Natural killer cell (primary cell): Measurements from ENCODE around the gene CHST8. TPM values are rescaled to one million over a fixed set of nuclear protein-coding genes. Genes with fewer than 3 reads are reported as not detected.

Source experiments
- ATAC-seq, 3 donors: fragments of 150-1000 bp in 2 of 3; fragments of 200-7000 bp in 1 of 3; cut with Tn5 transposase; 1 replicate in 1 of 3; 2 replicates in 2 of 3; pipeline ENCODE4 v1.10.0; 2021; ENCODE audit warnings: mild to moderate bottlenecking in 2 of 3, moderate library complexity in 2 of 3
- DNase-seq, 2 donors: peaks; one replicate each; pipeline versions ENCODE4 v3.0.0 to v3.0.0-alpha.2; 2013 to 2021; ENCODE audit warnings: mixed read lengths in 1 of 2
- H3K27ac ChIP-seq: one replicate; pipeline ENCODE4 v1.5.1; 2013; ENCODE audit warnings: mild to moderate bottlenecking, low read length
- H3K27me3 ChIP-seq: one replicate; pipeline ENCODE4 v1.6.1; 2013; ENCODE audit warnings: low read length; ENCODE audit not compliant: control insufficient read depth, insufficient read depth
- H3K36me3 ChIP-seq: one replicate; pipeline ENCODE4 v1.6.1; 2013; ENCODE audit warnings: low read length; ENCODE audit not compliant: control insufficient read depth, insufficient read depth
- H3K4me1 ChIP-seq: one replicate; pipeline ENCODE4 v1.6.1; 2013; ENCODE audit warnings: low read length; ENCODE audit not compliant: control insufficient read depth, insufficient read depth
- H3K4me3 ChIP-seq: one replicate; pipeline ENCODE4 v1.5.1; 2013; ENCODE audit warnings: low read length
- H3K9me3 ChIP-seq: one replicate; pipeline ENCODE4 v1.6.1; 2013; ENCODE audit warnings: low read length; ENCODE audit not compliant: control insufficient read depth, insufficient read depth
- H3K27ac Mint-ChIP-seq, 2 donors: one replicate each; pipeline ENCODE4 v1.8.0; 2022; ENCODE audit warnings: mild to moderate bottlenecking in 2 of 2, mixed read lengths in 2 of 2, moderate library complexity in 1 of 2
- H3K27me3 Mint-ChIP-seq, 2 donors: one replicate each; pipeline ENCODE4 v1.8.0; 2022; ENCODE audit warnings: low read depth in 2 of 2, mixed read lengths in 2 of 2
- H3K36me3 Mint-ChIP-seq: one replicate; pipeline ENCODE4 v1.8.0; 2022; ENCODE audit warnings: mixed read lengths
- H3K4me1 Mint-ChIP-seq, 2 donors: one replicate each; pipeline ENCODE4 v1.8.0; 2022; ENCODE audit warnings: mixed read lengths in 2 of 2
- H3K4me3 Mint-ChIP-seq: one replicate; pipeline ENCODE4 v1.8.0; 2022; ENCODE audit warnings: mild to moderate bottlenecking, moderate library complexity, mixed read lengths
- H3K9me3 Mint-ChIP-seq, 2 donors: one replicate each; pipeline ENCODE4 v1.8.0; 2022; ENCODE audit warnings: mixed read lengths in 2 of 2
- CTCF ChIP-seq: fragments of 200-600 bp; IDR thresholded peaks from one replicate; pipeline ENCODE4 v1.8.0; 2022; ENCODE audit warnings: antibody characterized with exemption
- WGBS: methylation state at CpG from one replicate; pipeline ENCODE4 v1.1.7; 2013; ENCODE audit warnings: missing lambda C conversion rate; ENCODE audit not compliant: insufficient coverage; 5-methylcytosine and 5-hydroxymethylcytosine counted together
- intact Hi-C: fragments of 100-400 bp; cut with micrococcal nuclease; formaldehyde crosslinking; loops from one replicate; pipeline ENCODE4 v1.14.2; 2022
- total RNA-seq, 4 donors: library from RNA; stranded (reverse); fragments of 120-200 nt in 1 of 4; gene quantifications; one replicate each; pipeline versions ENCODE4 v1.2.3 to v1.2.4, GENCODE V29; 2013 to 2022

Gene CHST8
- total RNA-seq, 3 donors from 2014 or later (not counting 1 experiment from before 2014, with no cell fraction given): not detected

- ATAC-seq (no peak), DNase-seq (no peak)
- no peak overlapping the region for H3K27ac ChIP-seq
- no peak overlapping the region for H3K4me3 ChIP-seq
- H3K4me1 Mint-ChIP-seq: no peaks in the 10 kb centered on the region
- H3K36me3 Mint-ChIP-seq: no peaks in the 10 kb centered on the region
- no peaks in the 10 kb centered on the region for H3K9me3 ChIP-seq
- no peaks in the 10 kb centered on the region for H3K9me3 Mint-ChIP-seq
- H3K27me3 Mint-ChIP-seq: peaks cover 12 to 17% of the 10 kb centered on the region in 2 donors
- WGBS: 84% methylated on average over 8 of the region's 8 CpGs
- H3K4me3 Mint-ChIP-seq: no peak overlapping the region
- no peak for TF ChIP-seq CTCF
- H3K27ac Mint-ChIP-seq: no peak overlapping the region
- no peaks in the 10 kb centered on the region for H3K36me3 ChIP-seq
- H3K27me3 ChIP-seq: no peaks in the 10 kb centered on the region
- no peaks in the 10 kb centered on the region for H3K4me1 ChIP-seq
- intact Hi-C loops: no loop called here
Observed at GRCh38 chr19:33668968-33669367, 47.2 kb downstream of the CHST8 start.

- TF ChIP-seq CTCF: no peak
Observed at GRCh38 chr19:33669376-33669775, 47.6 kb downstream of the CHST8 start.

GRCh38 chr19:33670398-33670797, 48.6 kb downstream of the CHST8 start:
- Mint-ChIP-seq H3K27me3 (peaks cover 10 to 17% of the 10 kb centered on the region in 2 donors), H3K4me1 (no peaks in the 10 kb centered on the region), H3K27ac (no peak overlapping the region), H3K9me3 (no peaks in the 10 kb centered on the region), H3K36me3 (no peaks in the 10 kb centered on the region), H3K4me3 (no peak overlapping the region)
- Histone ChIP-seq H3K9me3 (no peaks in the 10 kb centered on the region), H3K27me3 (no peaks in the 10 kb centered on the region), H3K4me1 (no peaks in the 10 kb centered on the region), H3K27ac (no peak overlapping the region), H3K4me3 (no peak overlapping the region), H3K36me3 (no peaks in the 10 kb centered on the region)
- ATAC-seq: no peak
- no peak for TF ChIP-seq CTCF
- no peak for DNase-seq
- intact Hi-C loops: no loop called here
- 82% methylated on average over 9 of the region's 9 CpGs for WGBS

More at GRCh38 chr19:33669376-33669775, 47.6 kb downstream of the CHST8 start:
- no peak for DNase-seq
- Mint-ChIP-seq H3K36me3 (no peaks in the 10 kb centered on the region), H3K4me1 (no peaks in the 10 kb centered on the region), H3K4me3 (no peak overlapping the region), H3K9me3 (no peaks in the 10 kb centered on the region), H3K27ac (no peak overlapping the region), H3K27me3 (peaks cover 12 to 17% of the 10 kb centered on the region in 2 donors)
- intact Hi-C loops: no loop called here
- no peaks in the 10 kb centered on the region for H3K36me3 ChIP-seq
- no peak overlapping the region for H3K4me3 ChIP-seq
- no peaks in the 10 kb centered on the region for H3K9me3 ChIP-seq
- H3K27ac ChIP-seq: no peak overlapping the region
- no peaks in the 10 kb centered on the region for H3K4me1 ChIP-seq
- WGBS: 91% methylated on average over 5 of the region's 5 CpGs
- ATAC-seq: no peak
- H3K27me3 ChIP-seq: no peaks in the 10 kb centered on the region

GRCh38 chr19:33671211-33671610, 49.5 kb downstream of the CHST8 start:
- no peak for ATAC-seq
- no peak for TF ChIP-seq CTCF
- Mint-ChIP-seq H3K27me3 (peaks cover 10 to 17% of the 10 kb centered on the region in 2 donors), H3K36me3 (no peaks in the 10 kb centered on the region), H3K4me1 (no peaks in the 10 kb centered on the region), H3K9me3 (no peaks in the 10 kb centered on the region), H3K27ac (no peak overlapping the region), H3K4me3 (no peak overlapping the region)
- no peaks in the 10 kb centered on the region for H3K9me3 ChIP-seq
- 78% methylated on average over 5 of the region's 5 CpGs for WGBS
- no peaks in the 10 kb centered on the region for H3K4me1 ChIP-seq
- no peaks in the 10 kb centered on the region for H3K27me3 ChIP-seq
- no peak for DNase-seq
- intact Hi-C loops: no loop called here
- no peak overlapping the region for H3K4me3 ChIP-seq
- no peaks in the 10 kb centered on the region for H3K36me3 ChIP-seq
- H3K27ac ChIP-seq: no peak overlapping the region
